HG03565 (cell line): ENCODE measurements around the gene SLC12A7.
"Not testable (repeated sequence)": the region's sequence is repeated elsewhere in the genome, so short reads cannot be mapped to it uniquely, and the experiment has no call there.

Source experiments
- ATAC-seq: cut with Tn5 transposase; IDR thresholded peaks from one replicate; pipeline ENCODE4 v1.9.1; 2021; ENCODE audit warnings: mild to moderate bottlenecking, moderate library complexity; ENCODE audit not compliant: unreplicated experiment

SLC12A7 gene

GRCh38 chr5:1011741-1012312, 100.0 kb downstream of the SLC12A7 start:
- ATAC-seq, result no peak

- ATAC-seq, result no peak
Measured at GRCh38 chr5:1011226-1011631, 100.6 kb downstream of the SLC12A7 start.

- ATAC-seq, result no peak
Measured at GRCh38 chr5:1010641-1011046, 101.2 kb downstream of the SLC12A7 start.

- no peak for ATAC-seq
Measured at GRCh38 chr5:1010181-1010510, 101.7 kb downstream of the SLC12A7 start.

GRCh38 chr5:1009359-1010180, 102.3 kb downstream of the SLC12A7 start:
- no peak for ATAC-seq

- ATAC-seq, result no peak
Measured at GRCh38 chr5:1008451-1009358, 103.2 kb downstream of the SLC12A7 start, which contains the start of gene NKD2. NKD2 (plus strand) TSS chr5:1008802; CDS start chr5:1009058, 256 bp downstream.

- ATAC-seq, result no peak
Measured at GRCh38 chr5:1007681-1008450, 104.0 kb downstream of the SLC12A7 start.

- ATAC-seq, result no peak
Measured at GRCh38 chr5:1007221-1007680, 104.6 kb downstream of the SLC12A7 start.

GRCh38 chr5:1006656-1007071, 105.2 kb downstream of the SLC12A7 start:
- no peak for ATAC-seq

GRCh38 chr5:1005904-1006655, 105.8 kb downstream of the SLC12A7 start:
- no peak for ATAC-seq

GRCh38 chr5:1005249-1005851, 106.5 kb downstream of the SLC12A7 start:
- no peak for ATAC-seq

GRCh38 chr5:1004461-1005248, 107.2 kb downstream of the SLC12A7 start:
- no peak for ATAC-seq

GRCh38 chr5:1003296-1003937, 108.4 kb downstream of the SLC12A7 start:
- ATAC-seq, result no peak

- ATAC-seq, result no peak
Measured at GRCh38 chr5:1002836-1003235, 109.0 kb downstream of the SLC12A7 start.

- ATAC-seq, result no peak
Measured at GRCh38 chr5:1002271-1002546, 109.7 kb downstream of the SLC12A7 start.

- ATAC-seq, result no peak
Measured at GRCh38 chr5:1001406-1002270, 110.2 kb downstream of the SLC12A7 start.

GRCh38 chr5:1000831-1001230, 111.0 kb downstream of the SLC12A7 start:
- not testable (repeated sequence) for ATAC-seq
